LNCaP clone FGC (cell line): ENCODE results near the gene TLR10.

Source experiments
- DNase-seq: peaks from one replicate; pipeline ENCODE4 v3.0.0-alpha.2; 2011; ENCODE audit warnings: low read depth
- H3K4me3 ChIP-seq: 2 replicates; pipeline ENCODE4 v1.5.1; 2011; ENCODE audit warnings: mild to moderate bottlenecking, low read depth, low read length, control low read depth
- CTCF ChIP-seq: IDR thresholded peaks from 2 replicates; pipeline ENCODE4 v1.5.1; 2012; ENCODE audit warnings: mild to moderate bottlenecking; ENCODE audit not compliant: control insufficient read depth, insufficient read depth; ENCODE audit errors: extremely low read depth

The TLR10 gene

DNA sequence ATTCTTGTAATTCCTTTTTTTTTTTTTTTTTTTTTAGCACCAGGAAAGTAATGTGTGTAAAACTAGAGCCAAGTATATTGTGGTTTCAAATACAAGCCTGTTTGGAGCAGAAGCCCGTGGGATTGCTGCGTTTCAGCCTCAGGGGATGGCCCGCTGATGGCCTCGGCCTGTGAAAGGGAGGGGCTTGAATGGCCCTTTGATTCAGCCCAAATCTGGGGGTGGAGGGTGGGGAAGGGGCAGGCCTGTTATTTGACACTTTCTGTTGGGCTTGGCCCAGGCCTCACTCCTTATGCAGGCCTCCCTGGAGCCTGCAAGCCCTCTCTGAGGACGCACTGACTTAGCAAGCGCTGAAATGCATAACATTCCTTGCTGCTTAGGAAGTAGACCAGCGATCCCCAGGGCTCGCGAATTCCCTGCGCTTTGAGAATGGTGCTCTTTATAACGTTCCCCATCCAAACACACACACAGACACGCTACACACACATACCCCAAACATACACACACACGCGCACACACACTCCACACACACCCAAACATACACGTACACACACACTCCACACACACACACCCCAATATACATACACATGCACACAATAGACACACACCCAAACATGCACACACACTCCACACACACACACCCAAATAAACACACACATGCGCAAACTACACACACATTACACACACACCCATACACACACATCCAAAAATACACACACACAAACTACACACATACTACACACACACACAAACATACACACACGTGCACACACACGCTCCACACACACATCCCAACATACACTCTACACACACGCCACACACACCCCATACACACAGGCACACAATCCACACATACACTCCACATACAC, 29.6 kb downstream of the TLR10 start:
- TF ChIP-seq CTCF, result no peak
- no peak for DNase-seq
- H3K4me3 ChIP-seq, result no peak overlapping the region

DNA sequence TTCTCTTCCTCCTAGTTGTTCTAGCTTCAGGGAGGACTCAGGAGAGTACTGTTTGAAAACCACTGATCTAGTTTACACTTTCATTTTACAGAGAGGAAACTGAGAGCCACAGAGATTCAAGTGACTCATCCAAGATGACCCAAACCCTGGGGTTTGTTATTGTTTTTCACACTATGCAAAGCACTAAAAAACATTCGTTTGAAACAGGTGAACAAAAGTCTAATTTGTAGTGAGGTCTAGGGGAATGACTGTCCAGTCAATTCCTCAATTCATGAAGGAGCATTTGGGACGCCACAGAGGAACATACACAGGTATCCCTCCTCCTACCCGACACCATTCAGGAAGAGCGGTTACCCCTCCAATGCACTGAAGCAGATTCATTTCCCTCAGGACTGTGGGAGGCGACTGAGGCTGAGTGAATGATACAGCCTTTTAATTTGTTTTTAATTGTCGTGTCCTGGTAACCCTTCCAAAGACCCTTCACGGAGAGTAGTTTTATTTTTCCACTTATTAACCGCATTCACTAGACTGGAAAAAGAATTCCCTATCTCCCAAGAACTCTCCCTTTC, 30.3 kb downstream of the TLR10 start:
- no peak overlapping the region for H3K4me3 ChIP-seq
- DNase-seq, result no peak
- TF ChIP-seq CTCF, result no peak

GRCh38 chr4:38751341-38752010, 31.3 kb downstream of the TLR10 start:
- DNase-seq, result no peak
- H3K4me3 ChIP-seq, result no peak overlapping the region
- no peak for TF ChIP-seq CTCF

- DNase-seq, result no peak
- H3K4me3 ChIP-seq, result no peak overlapping the region
- TF ChIP-seq CTCF, result no peak
These were observed 33.5 kb downstream of the TLR10 start for GRCh38 chr4:38749336-38749735.

DNA sequence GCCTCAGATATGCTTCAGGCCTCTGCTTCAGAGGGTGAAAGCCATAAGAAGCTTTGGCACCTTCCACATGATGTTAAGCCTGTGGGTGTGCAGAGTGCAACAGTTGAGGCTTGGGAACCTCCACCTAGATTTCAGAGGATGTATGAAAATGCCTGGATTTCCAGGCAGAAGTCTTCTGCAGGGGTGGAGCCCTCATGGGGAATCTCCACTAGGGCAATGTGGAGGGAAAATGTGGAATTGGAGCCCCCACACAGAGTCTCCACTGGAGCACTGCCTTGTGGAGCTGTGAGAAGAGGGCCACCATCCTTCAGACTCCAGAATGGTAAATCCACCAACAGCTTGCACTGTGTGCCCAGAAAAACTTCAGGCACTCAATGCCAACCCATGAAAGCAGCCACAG, 35.2 kb downstream of the TLR10 start:
- H3K4me3 ChIP-seq, result no peak overlapping the region
- TF ChIP-seq CTCF, result no peak
- DNase-seq, result no peak

GRCh38 chr4:38745881-38746280, 36.9 kb downstream of the TLR10 start:
- DNase-seq, result no peak
- no peak for TF ChIP-seq CTCF

More at GRCh38 chr4:38745881-38746280, 36.9 kb downstream of the TLR10 start:
- H3K4me3 ChIP-seq, result no peak overlapping the region
